IPS-18c (cell line): ENCODE data around the gene TNRC18.
A peak's percentile ranks its signal among the peaks of the same experiment; 100 is the strongest.
"Not testable (repeated sequence)": the region's sequence is repeated elsewhere in the genome, so short reads cannot be mapped to it uniquely, and the experiment has no call there.

Experiments
- H3K4me3 ChIP-seq: 2 replicates; pipeline ENCODE4 v1.7.0; 2013; ENCODE audit warnings: low read depth, mild to moderate bottlenecking, low read length, moderate library complexity; ENCODE audit not compliant: insufficient read depth
- H3K9me3 ChIP-seq: one replicate; pipeline ENCODE4 v1.6.1; 2013; ENCODE audit warnings: mild to moderate bottlenecking, low read length, moderate library complexity; ENCODE audit not compliant: control insufficient read depth, insufficient read depth

Gene TNRC18

GRCh38 chr7:5284304-5285281 is 139.0 kb downstream of the TNRC18 start:
- Histone ChIP-seq H3K9me3 (no peaks in the 10 kb centered on the region), H3K4me3 (no peak overlapping the region)

GRCh38 chr7:5283421-5284303 is 140.0 kb downstream of the TNRC18 start:
- peak overlapping the region; percentile 46 for H3K4me3 ChIP-seq
- no peaks in the 10 kb centered on the region for H3K9me3 ChIP-seq

DNA sequence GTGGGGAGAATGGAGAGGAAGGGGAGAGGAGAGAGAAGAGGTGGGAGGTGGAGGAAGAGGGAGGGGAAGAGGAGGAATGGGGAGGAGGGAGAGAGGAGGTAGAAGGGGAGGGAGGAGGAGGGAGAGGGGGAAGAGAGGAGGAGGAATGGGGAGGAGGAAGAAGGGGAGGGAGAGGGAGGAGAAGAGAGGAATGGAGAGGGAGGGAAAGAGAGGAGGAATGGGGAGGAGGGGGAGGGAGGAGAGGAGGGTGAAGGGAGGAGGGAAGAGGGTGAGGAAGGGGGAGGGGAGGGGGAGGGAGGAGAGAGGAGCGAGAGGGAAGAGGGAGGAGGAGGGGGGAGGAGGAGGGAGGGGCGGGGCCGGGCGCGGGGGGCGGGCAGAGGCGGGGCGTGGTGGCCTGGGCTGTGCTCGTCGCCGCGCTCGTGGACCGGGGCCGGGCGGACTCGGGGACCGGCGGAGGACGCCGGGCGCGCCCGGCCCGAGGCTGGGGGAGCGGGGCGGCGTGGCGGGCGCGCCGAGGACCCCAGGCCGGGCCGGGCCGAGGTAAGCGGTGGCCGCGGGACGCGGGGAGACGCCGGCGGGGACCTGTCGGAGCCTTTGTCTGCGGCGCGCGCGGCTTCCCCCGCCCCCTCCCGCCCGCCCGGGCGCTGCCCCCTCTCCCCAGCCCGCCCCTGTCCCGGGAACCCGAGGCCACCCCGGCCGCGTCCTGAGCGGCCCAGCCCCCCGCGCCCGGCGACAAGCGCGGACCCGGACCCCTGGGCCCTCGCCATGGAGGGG is 140.9 kb downstream of the TNRC18 start, which contains the start of gene SLC29A4:
SLC29A4 (plus strand) TSS at position 401 of the 774 bp plus-strand sequence. CDS start 4,874 bp downstream, outside the sequence.
- Histone ChIP-seq H3K4me3 (peak within 1 kb of the TSS; percentile 46), H3K9me3 (no peaks in the 10 kb centered on the region)

DNA sequence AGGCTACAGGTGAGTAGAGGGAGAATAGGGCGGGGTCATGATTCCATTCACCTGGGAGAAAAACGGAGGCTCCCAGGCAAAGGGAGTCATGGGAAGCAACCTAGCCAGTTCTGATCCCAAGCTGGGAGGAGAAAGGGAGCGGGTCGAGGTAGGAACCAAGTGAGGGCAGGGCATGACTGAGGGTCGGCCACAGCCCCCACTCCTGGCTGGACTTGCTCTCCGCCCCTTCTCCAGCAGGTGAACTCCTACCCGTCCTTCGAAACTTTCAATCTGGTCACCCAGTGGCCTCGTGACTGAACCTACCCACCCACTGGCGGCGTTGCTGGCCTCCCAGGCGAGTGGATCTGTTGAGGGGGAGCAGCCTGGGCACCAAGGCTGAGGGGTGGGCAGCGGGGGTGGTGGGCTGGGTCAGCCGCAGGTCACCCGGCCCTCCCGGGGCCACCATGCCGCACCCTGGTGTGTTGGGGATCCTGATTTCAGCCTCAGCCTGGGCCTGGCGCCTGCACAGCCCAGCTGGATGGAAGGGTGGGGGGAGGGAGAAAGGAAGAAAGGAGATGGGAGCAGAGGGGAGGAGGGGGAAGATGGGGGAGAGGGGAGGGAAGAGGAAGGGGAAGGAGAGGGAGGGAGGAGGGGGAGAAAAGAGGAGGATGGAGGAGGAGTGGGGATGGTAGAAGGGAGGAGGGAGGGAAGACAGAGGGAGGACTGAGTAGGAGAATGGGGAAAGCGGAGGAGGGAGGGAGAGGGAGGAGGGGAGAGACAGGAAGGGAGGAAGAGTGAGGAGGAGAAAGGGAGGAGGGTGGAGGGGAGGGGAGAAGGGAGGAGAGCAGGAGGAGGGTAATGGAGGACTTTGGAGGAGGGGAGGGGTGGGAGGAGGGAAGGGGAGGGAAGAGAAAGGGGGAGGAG is 141.8 kb downstream of the TNRC18 start:
- H3K4me3 ChIP-seq, H3K9me3 ChIP-seq: not testable (repeated sequence)

DNA sequence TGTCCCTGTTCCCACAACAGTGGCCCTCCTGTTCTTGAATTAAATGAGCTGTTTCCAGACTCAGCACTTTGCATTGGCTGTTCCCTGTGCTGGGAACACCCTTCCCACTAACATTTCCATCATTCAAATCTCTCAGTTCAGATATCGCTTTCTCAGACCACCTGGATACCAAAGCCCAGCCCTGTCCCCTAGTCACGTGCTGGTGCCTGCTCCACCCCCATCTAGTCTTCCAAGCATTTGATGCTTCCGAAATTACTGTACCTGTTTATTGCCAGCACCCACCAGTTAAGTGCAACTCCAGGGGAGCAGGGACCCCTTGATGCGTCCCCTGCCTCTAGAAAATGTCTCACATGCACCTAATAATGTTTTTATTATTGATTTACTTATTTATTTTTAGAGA is 143.9 kb downstream of the TNRC18 start:
- H3K4me3 ChIP-seq: no peak overlapping the region
- no peaks in the 10 kb centered on the region for H3K9me3 ChIP-seq

GRCh38 chr7:5278766-5279165 is 144.9 kb downstream of the TNRC18 start:
- no peak overlapping the region for H3K4me3 ChIP-seq
- H3K9me3 ChIP-seq: no peaks in the 10 kb centered on the region

DNA sequence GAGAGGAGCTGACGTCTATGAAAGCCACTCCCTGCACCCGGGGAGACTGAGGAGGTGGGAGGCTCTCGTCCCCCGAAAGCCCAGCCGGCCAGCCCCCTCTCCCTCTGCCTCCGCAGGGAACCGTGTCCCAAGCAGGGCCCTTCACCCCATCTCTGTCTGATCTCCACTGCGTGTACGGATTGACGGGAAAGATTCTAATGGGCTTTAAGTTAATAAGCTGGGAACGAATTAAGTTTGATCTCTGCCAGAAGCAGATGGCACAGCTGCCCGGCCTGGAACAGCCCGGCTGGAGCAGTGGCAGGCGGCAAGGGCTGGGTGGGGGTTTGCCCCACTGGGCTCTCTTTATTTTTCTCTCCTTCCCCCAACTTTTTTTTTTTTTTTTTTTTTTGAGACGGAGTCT is 147.0 kb downstream of the TNRC18 start:
- Histone ChIP-seq H3K4me3 (no peak overlapping the region), H3K9me3 (no peaks in the 10 kb centered on the region)

DNA sequence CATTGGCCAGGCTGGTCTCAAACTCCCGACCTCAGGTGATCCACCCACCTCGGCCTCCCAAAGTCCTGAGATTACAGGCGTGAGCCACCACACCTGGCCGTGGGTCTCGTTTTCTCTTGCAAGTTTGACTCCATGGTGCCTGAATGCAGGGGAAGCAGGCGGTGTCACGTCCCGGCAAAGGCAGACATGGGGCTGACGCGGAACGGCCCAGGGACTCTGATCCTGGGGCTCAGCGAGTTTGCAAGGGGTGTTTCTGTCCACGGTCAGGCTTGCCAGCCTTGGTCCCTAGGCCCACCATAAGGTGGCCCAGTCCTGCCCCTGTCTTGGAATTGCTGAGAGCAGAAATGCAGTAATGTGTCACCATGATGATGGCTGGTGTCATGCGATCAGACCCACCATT is 147.5 kb downstream of the TNRC18 start:
- not testable (repeated sequence) for H3K4me3 ChIP-seq, H3K9me3 ChIP-seq

DNA sequence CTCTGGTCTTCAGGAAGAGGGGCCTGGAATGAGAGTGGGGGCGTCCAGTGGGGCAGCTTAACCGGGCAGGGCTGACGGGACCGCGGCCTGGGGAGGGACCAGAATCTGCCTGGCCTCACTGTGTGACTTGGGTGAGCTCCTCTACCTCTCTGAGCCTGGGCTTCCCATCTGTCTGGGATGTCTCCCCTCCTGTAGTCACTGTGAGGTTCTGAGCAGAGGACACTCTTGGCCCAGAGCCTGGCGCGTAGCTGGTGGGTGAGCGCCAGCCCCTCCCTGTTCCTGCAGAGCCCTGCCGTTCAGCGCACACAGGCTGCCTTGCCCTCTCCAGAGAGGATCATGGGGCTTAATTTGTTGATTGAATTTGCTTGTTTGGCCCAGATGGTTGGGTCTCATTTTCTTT is 148.1 kb downstream of the TNRC18 start:
- not testable (repeated sequence) for H3K4me3 ChIP-seq, H3K9me3 ChIP-seq

DNA sequence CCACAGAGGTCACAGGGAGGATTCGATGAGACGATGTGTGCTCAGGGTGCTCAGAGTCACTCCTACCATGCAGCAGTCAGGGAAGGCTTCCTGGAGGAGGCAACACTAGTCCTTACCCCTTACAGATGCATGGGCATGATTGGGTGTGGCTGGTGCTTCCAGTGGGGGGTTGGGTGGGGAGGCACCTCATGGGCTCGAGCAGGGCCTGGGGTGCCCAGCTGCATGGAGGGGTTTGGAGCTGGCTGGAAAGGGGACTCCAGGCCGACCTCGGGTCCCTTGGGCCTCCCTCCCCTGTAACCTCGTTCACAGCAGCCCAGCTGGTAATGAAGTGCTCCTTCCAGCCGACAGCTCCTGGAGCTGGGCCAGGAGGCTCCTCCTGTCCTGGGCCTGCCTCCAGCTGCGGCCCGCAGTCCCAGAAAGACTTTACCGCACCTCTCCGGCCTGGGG is 148.6 kb downstream of the TNRC18 start:
- H3K9me3 ChIP-seq, H3K4me3 ChIP-seq: not testable (repeated sequence)

DNA sequence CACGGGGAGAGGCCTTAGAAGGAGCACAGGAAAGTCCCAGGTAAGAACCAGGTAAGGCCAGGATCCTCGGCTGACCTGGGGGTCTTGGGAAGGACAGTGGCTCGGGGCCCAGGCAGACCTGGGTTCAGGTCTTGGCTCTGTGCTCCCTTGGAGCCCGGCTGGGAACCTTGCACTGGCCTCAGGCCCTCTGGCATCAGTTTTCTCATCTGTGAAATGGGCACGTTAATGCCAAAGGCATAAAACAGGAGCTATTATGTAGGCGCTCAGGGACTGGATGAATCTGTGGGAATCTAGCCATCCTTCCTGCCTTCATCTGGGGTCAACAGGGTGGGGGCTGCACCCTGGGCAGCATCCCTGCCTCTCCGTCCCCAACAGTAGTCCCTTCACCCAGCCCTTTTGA is 149.2 kb downstream of the TNRC18 start:
- no peaks in the 10 kb centered on the region for H3K9me3 ChIP-seq
- no peak overlapping the region for H3K4me3 ChIP-seq

DNA sequence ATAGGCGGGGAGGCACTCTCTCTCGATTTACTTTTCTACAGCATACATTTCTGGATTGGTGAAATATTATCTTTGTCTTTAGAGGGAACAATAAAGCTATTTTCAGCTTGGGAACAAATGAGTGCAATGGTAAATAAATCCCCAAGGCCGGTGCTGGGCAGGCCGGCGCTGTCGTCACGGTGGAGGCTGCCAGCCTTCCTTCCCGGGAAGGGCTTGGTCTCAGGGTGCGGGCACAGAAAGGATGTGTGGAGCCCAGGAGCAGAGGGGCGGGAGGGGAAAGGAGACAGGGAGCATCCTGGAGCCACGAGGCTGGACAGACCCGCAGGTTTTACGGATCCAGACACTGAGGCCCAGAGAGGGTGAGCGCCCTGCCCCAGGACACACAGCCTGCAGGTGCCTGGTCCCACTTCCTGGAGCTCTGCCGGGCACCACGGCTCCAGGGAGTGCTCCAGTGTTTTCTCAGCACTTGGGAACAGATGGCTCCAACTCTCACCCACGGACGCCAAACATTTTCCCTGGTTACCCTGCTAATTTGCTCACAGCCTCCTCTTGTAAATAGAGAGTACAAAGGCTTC is 149.7 kb downstream of the TNRC18 start:
- not testable (repeated sequence) for H3K4me3 ChIP-seq, H3K9me3 ChIP-seq

DNA sequence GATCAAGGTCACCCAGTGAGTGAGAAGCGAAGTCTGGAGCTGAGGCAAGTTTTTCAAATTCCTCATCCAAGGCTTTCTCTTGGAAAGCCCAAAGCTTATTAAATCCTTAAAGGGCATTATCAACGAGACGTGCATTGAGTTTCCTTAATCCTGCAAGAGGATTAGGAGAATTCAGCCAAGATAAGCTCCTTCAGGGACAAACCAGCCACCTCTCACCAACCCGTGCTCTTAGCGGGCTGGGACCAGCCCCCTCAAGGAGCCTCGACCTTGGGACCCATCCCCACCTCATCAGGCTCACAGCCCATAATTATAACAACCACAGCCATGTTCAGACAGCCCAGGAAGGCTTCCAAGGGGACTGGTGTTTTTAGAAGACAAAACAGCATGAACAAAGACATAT is 152.8 kb downstream of the TNRC18 start:
- no peaks in the 10 kb centered on the region for H3K9me3 ChIP-seq

DNA sequence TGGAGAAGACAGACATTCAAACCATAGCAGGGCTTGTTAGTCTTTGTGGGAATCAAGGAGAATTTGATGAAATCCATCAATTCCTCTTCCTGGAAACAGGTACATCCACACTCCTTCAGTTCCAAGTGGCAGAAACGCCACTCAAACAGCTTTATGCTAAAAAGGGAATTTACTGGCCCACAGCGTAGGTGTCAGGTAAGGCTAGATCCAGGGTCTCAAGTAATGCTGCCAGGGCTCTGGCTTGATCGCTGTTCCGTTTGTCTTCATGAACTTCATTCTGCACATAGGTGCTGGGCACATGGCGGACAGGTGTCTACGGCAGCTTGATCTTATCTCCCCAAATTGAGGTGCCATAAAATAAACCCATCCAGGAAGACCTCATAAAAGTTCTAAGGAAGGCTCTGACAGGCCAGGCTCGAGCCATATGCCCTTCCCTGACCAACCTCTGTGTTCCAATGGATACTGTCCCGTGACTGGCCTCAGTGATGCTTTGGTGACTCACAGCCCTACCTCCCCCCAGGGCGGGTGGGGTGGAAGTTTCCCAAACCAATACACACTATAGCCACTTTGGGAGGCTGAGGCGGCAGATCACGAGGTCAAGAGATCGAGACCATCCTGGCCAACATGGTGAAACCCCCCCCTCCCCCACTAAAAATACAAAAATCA is 153.5 kb downstream of the TNRC18 start:
- not testable (repeated sequence) for H3K4me3 ChIP-seq, H3K9me3 ChIP-seq

More for the DNA sequence above, 152.8 kb downstream of the TNRC18 start:
- no peak overlapping the region for H3K4me3 ChIP-seq

DNA sequence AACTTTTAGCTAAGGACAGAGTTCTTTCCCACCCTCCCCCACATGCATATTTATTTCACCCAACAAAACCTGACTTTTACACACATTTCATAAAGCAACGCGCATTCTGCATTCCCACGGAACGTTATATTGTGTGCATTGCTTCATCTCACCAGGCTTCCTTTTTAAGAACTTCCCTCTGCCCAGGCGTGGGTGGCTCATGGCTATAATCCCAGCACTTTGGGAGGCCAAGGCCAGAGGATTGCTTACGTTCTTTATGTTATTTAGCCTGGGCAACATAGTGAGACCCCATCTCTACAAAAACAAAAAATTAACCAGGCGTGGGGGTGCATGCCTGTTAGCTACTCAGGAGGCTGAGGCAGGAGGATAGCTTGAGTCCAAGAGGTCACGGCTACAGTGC is 155.8 kb downstream of the TNRC18 start:
- H3K9me3 ChIP-seq, H3K4me3 ChIP-seq: not testable (repeated sequence)
